ENCODE data around the gene KIRREL1.

Gene KIRREL1

GRCh38 chr1:157978586-157979403 lies 14.7 kb upstream of the KIRREL1 start:
- TF ChIP-seq SIN3A (IDR thresholded peaks at IDR 0.05; ENCODE audit: borderline replicate concordance, insufficient read depth, low read length) (no peak), POLR2AphosphoS5 (IDR thresholded peaks at IDR 0.05; ENCODE audit: low read depth, low read length) (no peak), TAF1 (IDR thresholded peaks at IDR 0.05; ENCODE audit: borderline replicate concordance, insufficient read depth, low read length) (no peak), FOXP2 (optimal IDR thresholded peaks at IDR 0.05; ENCODE audit: borderline replicate concordance, extremely low read depth, extremely low read length, insufficient read depth) (no peak), REST (IDR thresholded peaks at IDR 0.05; ENCODE audit: insufficient read depth in 1 of 2, low read depth in 2 of 2, low read length in 2 of 2) (no peak)

- TF ChIP-seq REST (IDR thresholded peaks at IDR 0.05; ENCODE audit: insufficient read depth in 1 of 2, low read depth in 2 of 2, low read length in 2 of 2), result no peak
- TF ChIP-seq FOXP2 (optimal IDR thresholded peaks at IDR 0.05; ENCODE audit: borderline replicate concordance, extremely low read depth, extremely low read length, insufficient read depth), result no peak
- TF ChIP-seq TAF1 (IDR thresholded peaks at IDR 0.05; ENCODE audit: borderline replicate concordance, insufficient read depth, low read length), result no peak
- TF ChIP-seq POLR2AphosphoS5 (IDR thresholded peaks at IDR 0.05; ENCODE audit: low read depth, low read length), result no peak
- no peak for TF ChIP-seq SIN3A (IDR thresholded peaks at IDR 0.05; ENCODE audit: borderline replicate concordance, insufficient read depth, low read length)
Observed at GRCh38 chr1:157982136-157982535, 11.3 kb upstream of the KIRREL1 start.

DNA sequence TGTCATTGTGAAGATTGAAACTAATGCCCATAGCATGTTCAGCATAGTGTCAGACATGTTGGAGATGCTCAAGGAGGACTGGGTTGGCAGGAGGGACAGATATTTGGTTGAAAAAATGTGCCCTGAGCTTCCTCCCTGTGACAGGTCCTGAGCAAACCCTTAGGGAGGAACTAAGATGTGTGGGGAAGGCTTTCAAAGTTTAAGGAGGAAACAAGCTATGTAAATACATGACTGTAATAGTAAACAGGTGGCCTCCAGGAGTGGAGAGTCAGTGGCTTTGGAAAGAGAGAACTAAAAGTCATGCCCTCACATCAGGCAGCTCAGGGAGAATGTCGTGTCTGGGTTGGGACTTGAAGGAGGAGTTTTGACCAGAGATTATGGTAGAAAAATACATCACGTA lies 9.7 kb upstream of the KIRREL1 start:
- TF ChIP-seq FOXP2 (optimal IDR thresholded peaks at IDR 0.05; ENCODE audit: borderline replicate concordance, extremely low read depth, extremely low read length, insufficient read depth), result no peak
- no peak for TF ChIP-seq POLR2AphosphoS5 (IDR thresholded peaks at IDR 0.05; ENCODE audit: low read depth, low read length)
- TF ChIP-seq SIN3A (IDR thresholded peaks at IDR 0.05; ENCODE audit: borderline replicate concordance, insufficient read depth, low read length), result no peak

DNA sequence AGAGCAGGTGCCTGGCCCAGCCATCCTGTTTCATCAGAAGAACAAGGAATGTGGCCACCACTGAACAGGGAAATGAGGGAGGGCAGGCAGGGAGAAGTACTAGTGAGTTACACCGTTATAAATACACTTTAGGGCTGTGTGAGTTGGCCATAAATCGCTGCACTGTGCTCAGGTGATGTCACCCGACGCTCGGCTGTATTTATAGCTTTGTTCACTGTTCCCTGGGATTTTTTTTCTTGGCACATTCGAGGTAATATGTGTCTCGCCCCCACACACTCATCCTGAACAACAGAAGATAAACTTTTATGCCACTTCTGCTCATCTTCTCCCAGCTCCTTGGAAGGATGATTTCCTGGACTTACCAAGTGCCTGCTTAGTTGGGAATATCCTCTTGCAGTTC lies 9.0 kb upstream of the KIRREL1 start:
- TF ChIP-seq REST (IDR thresholded peaks at IDR 0.05; ENCODE audit: insufficient read depth in 1 of 2, low read depth in 2 of 2, low read length in 2 of 2) (no peak), POLR2AphosphoS5 (IDR thresholded peaks at IDR 0.05; ENCODE audit: low read depth, low read length) (no peak), FOXP2 (optimal IDR thresholded peaks at IDR 0.05; ENCODE audit: borderline replicate concordance, extremely low read depth, extremely low read length, insufficient read depth) (no peak), TAF1 (IDR thresholded peaks at IDR 0.05; ENCODE audit: borderline replicate concordance, insufficient read depth, low read length) (no peak), SIN3A (IDR thresholded peaks at IDR 0.05; ENCODE audit: borderline replicate concordance, insufficient read depth, low read length) (no peak)

- TF ChIP-seq FOXP2 (optimal IDR thresholded peaks at IDR 0.05; ENCODE audit: borderline replicate concordance, extremely low read depth, extremely low read length, insufficient read depth) (no peak), SIN3A (IDR thresholded peaks at IDR 0.05; ENCODE audit: borderline replicate concordance, insufficient read depth, low read length) (no peak), POLR2AphosphoS5 (IDR thresholded peaks at IDR 0.05; ENCODE audit: low read depth, low read length) (no peak), REST (IDR thresholded peaks at IDR 0.05; ENCODE audit: insufficient read depth in 1 of 2, low read depth in 2 of 2, low read length in 2 of 2) (no peak), TAF1 (IDR thresholded peaks at IDR 0.05; ENCODE audit: borderline replicate concordance, insufficient read depth, low read length) (no peak)
Observed at GRCh38 chr1:157985473-157985872, 8.0 kb upstream of the KIRREL1 start.
